IPS-20b (cell line): ENCODE results near the gene ANO2.
A peak's percentile ranks its signal among the peaks of the same experiment; 100 is the strongest.
"Not testable (repeated sequence)": the region's sequence is repeated elsewhere in the genome, so short reads cannot be mapped to it uniquely, and the experiment has no call there.

Source experiments
- H3K27ac ChIP-seq: one replicate; pipeline ENCODE4 v1.5.1; 2013; ENCODE audit warnings: low read length
- H3K27me3 ChIP-seq: 2 replicates; pipeline ENCODE4 v1.6.1; 2013; ENCODE audit warnings: mild to moderate bottlenecking, low read length, inconsistent platforms; ENCODE audit not compliant: insufficient read depth
- H3K36me3 ChIP-seq: 2 replicates; pipeline ENCODE4 v1.6.1; 2013; ENCODE audit warnings: low read depth, mild to moderate bottlenecking, inconsistent platforms, low read length, moderate library complexity; ENCODE audit not compliant: insufficient read depth
- H3K4me1 ChIP-seq: 2 replicates; pipeline ENCODE4 v1.6.1; 2013; ENCODE audit warnings: mild to moderate bottlenecking, control low read depth, inconsistent platforms, low read length, moderate library complexity; ENCODE audit not compliant: insufficient read depth
- H3K4me3 ChIP-seq: 2 replicates; pipeline ENCODE4 v1.5.1; 2013; ENCODE audit warnings: mild to moderate bottlenecking, low read length, inconsistent platforms
- H3K9ac ChIP-seq: 2 replicates; pipeline ENCODE4 v1.6.1; 2013; ENCODE audit warnings: low read depth, mild to moderate bottlenecking, inconsistent platforms, low read length, moderate library complexity
- H3K9me3 ChIP-seq: 2 replicates; pipeline ENCODE4 v1.6.1; 2013; ENCODE audit warnings: mild to moderate bottlenecking, low read depth, low read length, inconsistent platforms; ENCODE audit not compliant: insufficient read depth

Gene ANO2

GRCh38 chr12:5856692-5857091, 88.4 kb downstream of the ANO2 start:
- Histone ChIP-seq H3K4me1 (peaks cover 20% of the 10 kb centered on the region), H3K36me3 (no peaks in the 10 kb centered on the region), H3K4me3 (peak overlapping the region; percentile 45), H3K9me3 (no peaks in the 10 kb centered on the region), H3K9ac (no peak overlapping the region), H3K27me3 (peaks cover 24% of the 10 kb centered on the region), H3K27ac (no peak overlapping the region)

- H3K36me3 ChIP-seq = no peaks in the 10 kb centered on the region
- no peak overlapping the region for H3K9ac ChIP-seq
- H3K9me3 ChIP-seq = no peaks in the 10 kb centered on the region
- H3K27ac ChIP-seq = no peak overlapping the region
- H3K27me3 ChIP-seq = no peaks in the 10 kb centered on the region
- H3K4me3 ChIP-seq = no peak overlapping the region
- H3K4me1 ChIP-seq = no peaks in the 10 kb centered on the region
Observed at GRCh38 chr12:5846950-5847349, 98.1 kb downstream of the ANO2 start.

- no peak overlapping the region for H3K4me3 ChIP-seq
- no peaks in the 10 kb centered on the region for H3K27me3 ChIP-seq
- no peaks in the 10 kb centered on the region for H3K4me1 ChIP-seq
- H3K9me3 ChIP-seq = no peaks in the 10 kb centered on the region
- no peaks in the 10 kb centered on the region for H3K36me3 ChIP-seq
- no peak overlapping the region for H3K9ac ChIP-seq
- no peak overlapping the region for H3K27ac ChIP-seq
Observed at GRCh38 chr12:5840944-5841343, 104.1 kb downstream of the ANO2 start.

- H3K9me3 ChIP-seq = no peaks in the 10 kb centered on the region
- H3K4me3 ChIP-seq = no peak overlapping the region
- no peak overlapping the region for H3K27ac ChIP-seq
- H3K27me3 ChIP-seq = no peaks in the 10 kb centered on the region
- H3K36me3 ChIP-seq = no peaks in the 10 kb centered on the region
- no peak overlapping the region for H3K9ac ChIP-seq
- peaks cover 7% of the 10 kb centered on the region for H3K4me1 ChIP-seq
Observed at GRCh38 chr12:5830111-5830510, 114.9 kb downstream of the ANO2 start.

GRCh38 chr12:5827591-5827990, 117.5 kb downstream of the ANO2 start:
- Histone ChIP-seq H3K9ac (no peak overlapping the region), H3K27me3 (no peaks in the 10 kb centered on the region), H3K9me3 (peaks cover 11% of the 10 kb centered on the region), H3K27ac (no peak overlapping the region), H3K4me3 (no peak overlapping the region), H3K4me1 (peaks cover 7% of the 10 kb centered on the region), H3K36me3 (no peaks in the 10 kb centered on the region)

GRCh38 chr12:5825761-5826160, 119.3 kb downstream of the ANO2 start:
- not testable (repeated sequence) for H3K4me1 ChIP-seq, H3K27me3 ChIP-seq, H3K4me3 ChIP-seq, H3K9ac ChIP-seq, H3K36me3 ChIP-seq, H3K27ac ChIP-seq
- H3K9me3 ChIP-seq = peaks cover 13% of the 10 kb centered on the region

- peaks cover 17% of the 10 kb centered on the region; the same call in 1 of the 2 replicates for H3K9me3 ChIP-seq
- not testable (repeated sequence) for H3K27ac ChIP-seq, H3K4me3 ChIP-seq, H3K9ac ChIP-seq, H3K36me3 ChIP-seq, H3K27me3 ChIP-seq, H3K4me1 ChIP-seq
Observed at GRCh38 chr12:5818877-5819276, 126.2 kb downstream of the ANO2 start.

GRCh38 chr12:5817246-5817645, 127.8 kb downstream of the ANO2 start:
- H3K27me3 ChIP-seq = no peaks in the 10 kb centered on the region
- H3K4me3 ChIP-seq = no peak overlapping the region
- H3K9me3 ChIP-seq = peaks cover 12% of the 10 kb centered on the region; the same call in 1 of the 2 replicates
- no peaks in the 10 kb centered on the region for H3K4me1 ChIP-seq
- no peak overlapping the region for H3K27ac ChIP-seq
- H3K36me3 ChIP-seq = no peaks in the 10 kb centered on the region
- H3K9ac ChIP-seq = no peak overlapping the region

GRCh38 chr12:5809586-5809985, 135.5 kb downstream of the ANO2 start:
- no peaks in the 10 kb centered on the region for H3K4me1 ChIP-seq
- H3K27me3 ChIP-seq = no peaks in the 10 kb centered on the region
- no peak overlapping the region for H3K4me3 ChIP-seq
- H3K9ac ChIP-seq = no peak overlapping the region
- H3K36me3 ChIP-seq = no peaks in the 10 kb centered on the region
- H3K9me3 ChIP-seq = no peaks in the 10 kb centered on the region
- H3K27ac ChIP-seq = no peak overlapping the region

- Histone ChIP-seq H3K9ac (no peak overlapping the region), H3K9me3 (no peaks in the 10 kb centered on the region), H3K4me3 (no peak overlapping the region), H3K4me1 (no peaks in the 10 kb centered on the region), H3K27ac (no peak overlapping the region), H3K36me3 (no peaks in the 10 kb centered on the region), H3K27me3 (no peaks in the 10 kb centered on the region)
Observed at GRCh38 chr12:5808981-5809380, 136.1 kb downstream of the ANO2 start.

GRCh38 chr12:5807514-5808219, 137.4 kb downstream of the ANO2 start:
- Histone ChIP-seq H3K4me3 (no peak overlapping the region), H3K9me3 (no peaks in the 10 kb centered on the region), H3K36me3 (no peaks in the 10 kb centered on the region), H3K9ac (no peak overlapping the region), H3K27me3 (no peaks in the 10 kb centered on the region), H3K27ac (no peak overlapping the region), H3K4me1 (no peaks in the 10 kb centered on the region)

- Histone ChIP-seq H3K27ac (no peak overlapping the region), H3K36me3 (no peaks in the 10 kb centered on the region), H3K9me3 (no peaks in the 10 kb centered on the region), H3K4me3 (no peak overlapping the region), H3K27me3 (no peaks in the 10 kb centered on the region), H3K4me1 (no peaks in the 10 kb centered on the region), H3K9ac (no peak overlapping the region)
Observed at GRCh38 chr12:5807090-5807414, 138.0 kb downstream of the ANO2 start.
